HepG2 (cell line): ENCODE measurements around the gene PCYT2. TPM values are rescaled to one million over a fixed set of nuclear protein-coding genes. Genes with fewer than 3 reads are reported as not detected.
A peak's percentile ranks its signal among the peaks of the same experiment; 100 is the strongest.

Experiments
- AKAP8 ChIP-seq: sonication (generic); formaldehyde crosslinking; IDR thresholded peaks from 2 replicates; pipeline ENCODE4 v1.5.1; 2020; ENCODE audit warnings: mild to moderate bottlenecking, missing genetic modification reagents
- BCLAF1 ChIP-seq: fragments of 450-650 bp; IDR thresholded peaks from 2 replicates; pipeline ENCODE4 v1.6.1; 2017; ENCODE audit warnings: mild to moderate bottlenecking
- IRF1 ChIP-seq: sonication (generic); formaldehyde crosslinking; IDR thresholded peaks from 2 replicates; pipeline ENCODE4 v1.4.0; 2020; ENCODE audit warnings: low read depth, mild to moderate bottlenecking, missing genetic modification reagents
- KAT7 ChIP-seq: IDR thresholded peaks from 2 replicates; pipeline ENCODE4 v1.6.1; 2018; ENCODE audit warnings: borderline replicate concordance, missing compliant biosample characterization
- MEIS1 ChIP-seq: sonication (generic); formaldehyde crosslinking; IDR thresholded peaks from 2 replicates; pipeline ENCODE4 v1.9.0; 2021; ENCODE audit warnings: mild to moderate bottlenecking, missing genetic modification reagents, moderate library complexity, borderline replicate concordance
- MZF1 ChIP-seq: sonication (generic); formaldehyde crosslinking; IDR thresholded peaks from 2 replicates; pipeline ENCODE4 v1.8.1; 2023; ENCODE audit warnings: mild to moderate bottlenecking, missing genetic modification reagents, borderline replicate concordance
- PAF1 ChIP-seq: IDR thresholded peaks from 2 replicates; pipeline ENCODE4 v1.6.1; 2016; ENCODE audit warnings: missing genetic modification reagents, missing compliant biosample characterization
- POLR2AphosphoS5 ChIP-seq: IDR thresholded peaks from 2 replicates; pipeline ENCODE4 v1.6.1; 2012; ENCODE audit warnings: low read depth, low read length
- RBM39 ChIP-seq: fragments of 200-400 bp; formaldehyde crosslinking; IDR thresholded peaks from one replicate; pipeline ENCODE4 v1.6.1; 2018; ENCODE audit warnings: antibody characterized with exemption, mild to moderate bottlenecking, low read depth, low read length; ENCODE audit not compliant: poor library complexity, severe bottlenecking
- SAP130 ChIP-seq: IDR thresholded peaks from 2 replicates; pipeline ENCODE4 v1.6.1; 2016; ENCODE audit warnings: low read depth
- ZFP82 ChIP-seq: sonication (generic); formaldehyde crosslinking; IDR thresholded peaks from 2 replicates; pipeline ENCODE4 v1.5.1; 2020; ENCODE audit warnings: mild to moderate bottlenecking, missing genetic modification reagents, borderline replicate concordance
- ZNF350 ChIP-seq: sonication (generic); formaldehyde crosslinking; IDR thresholded peaks from 2 replicates; pipeline ENCODE4 v1.4.0; 2020; ENCODE audit warnings: mild to moderate bottlenecking, low read depth, missing genetic modification reagents, borderline replicate concordance
- ZNF446 ChIP-seq: sonication (generic); formaldehyde crosslinking; IDR thresholded peaks from 2 replicates; pipeline ENCODE4 v1.5.0; 2020; ENCODE audit warnings: mild to moderate bottlenecking, missing genetic modification reagents
- ZNF567 ChIP-seq: sonication (generic); formaldehyde crosslinking; IDR thresholded peaks from 2 replicates; pipeline ENCODE4 v1.8.1; 2023; ENCODE audit warnings: mild to moderate bottlenecking, missing genetic modification reagents, borderline replicate concordance
- ZNF652 ChIP-seq: IDR thresholded peaks from 2 replicates; pipeline ENCODE4 v1.6.1; 2016; ENCODE audit warnings: low read depth, borderline replicate concordance
- ZNF768 ChIP-seq: sonication (generic); formaldehyde crosslinking; IDR thresholded peaks from 2 replicates; pipeline ENCODE4 v1.4.0; 2020; ENCODE audit warnings: missing genetic modification reagents
- ZNF772 ChIP-seq: sonication (generic); formaldehyde crosslinking; IDR thresholded peaks from 2 replicates; pipeline ENCODE4 v1.5.0; 2020; ENCODE audit warnings: mild to moderate bottlenecking, missing genetic modification reagents
- ZNF773 ChIP-seq: sonication (generic); formaldehyde crosslinking; IDR thresholded peaks from 2 replicates; pipeline ENCODE4 v1.4.0; 2020; ENCODE audit warnings: missing genetic modification reagents, borderline replicate concordance
- polyA plus RNA-seq, 8 experiments: library from polyadenylated mRNA; depleted of rRNA in 3 of 8; stranded (reverse) in 7 of 8; unstranded in 1 of 8; fragments of >200 nt; fragmentation: Illumina TruSeq in 4 of 8; extraction: Trizol in 4 of 8; gene quantifications; 2 replicates each; pipeline versions ENCODE4 v1.2.1 to v1.2.3, GENCODE V29; 2011 to 2016; ENCODE audit warnings: low read depth in 4 of 8, missing spikeins in 1 of 8, mixed read lengths in 1 of 8; ENCODE audit not compliant: insufficient read depth in 1 of 8
- total RNA-seq, 5 experiments: library from RNA; depleted of rRNA; stranded (reverse); fragments of >200 nt; fragmentation: Illumina TruSeq; extraction: Trizol; gene quantifications; 2 replicates each; pipeline ENCODE4 v1.2.3, GENCODE V29; 2016; ENCODE audit warnings: low read depth in 1 of 5
- TF ChIP-seq, protein P1 (sequence below): sonication (generic); formaldehyde crosslinking; IDR thresholded peaks from 2 replicates; pipeline ENCODE4 v1.4.0; 2020; ENCODE audit warnings: missing genetic modification reagents, borderline replicate concordance
- TF ChIP-seq, protein P2 (sequence below): sonication (generic); formaldehyde crosslinking; conservative IDR thresholded peaks from 2 replicates; pipeline ENCODE4 v1.4.0; 2020; ENCODE audit warnings: mild to moderate bottlenecking, missing genetic modification reagents, moderate library complexity

PCYT2 gene
- total and polyA plus RNA-seq, 2 of the 13 experiments (the other 11 are each of a cell fraction or from before 2014, with no cell fraction given), result 147 to 297 TPM

DNA sequence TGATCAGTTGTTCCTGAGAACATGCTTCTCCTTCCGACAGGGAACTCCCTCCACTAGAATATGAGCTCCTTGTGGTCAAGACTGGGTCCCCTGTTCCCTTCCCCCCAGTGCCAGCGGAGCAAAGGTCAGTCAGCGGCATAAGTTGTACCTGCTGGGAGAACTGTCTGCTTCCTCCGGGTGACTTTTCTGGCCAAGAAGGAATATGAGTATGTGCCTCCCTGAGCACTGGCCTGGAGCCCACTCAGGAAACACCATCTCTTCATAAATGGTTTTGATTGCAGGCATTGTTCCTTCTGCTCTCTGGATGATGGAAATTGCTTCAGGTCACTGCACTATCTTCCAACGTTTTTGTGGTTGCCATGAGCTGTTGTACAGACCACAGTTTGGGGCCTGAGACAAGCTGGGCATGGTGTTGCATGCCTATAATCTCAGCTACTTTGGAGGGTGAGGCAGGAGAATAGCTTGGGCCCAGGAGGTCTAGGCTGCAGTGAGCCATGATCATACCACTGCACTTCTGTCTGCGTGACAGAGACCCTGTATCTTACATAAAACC, 48.0 kb downstream of the PCYT2 start (continued):
- TF ChIP-seq BCLAF1 (no peak), ZNF768 (CRISPR knock-in tag) (no peak), AKAP8 (no peak), ZNF652 (CRISPR knock-in tag) (no peak), KAT7 (CRISPR knock-in tag) (no peak), ZNF567 (CRISPR knock-in tag) (0 out of 2 replicates have a peak, but pooled peaks have one; percentile 35), ZNF446 (CRISPR knock-in tag) (peak; percentile 67; the same call in 1 of the 2 replicates), ZFP82 (CRISPR knock-in tag) (0 out of 2 replicates have a peak, but pooled peaks have one; percentile 27), ZNF772 (CRISPR knock-in tag) (no peak), PAF1 (CRISPR knock-in tag) (no peak), RBM39 (no peak), POLR2AphosphoS5 (no peak; the same call in 1 of the 2 replicates), ZNF773 (CRISPR knock-in tag) (no peak), SAP130 (no peak), ZNF350 (CRISPR knock-in tag) (0 out of 2 replicates have a peak, but pooled peaks have one; percentile 29), IRF1 (CRISPR knock-in tag) (no peak), MEIS1 (CRISPR knock-in tag) (no peak), MZF1 (CRISPR knock-in tag) (no peak)
- TF ChIP-seq, protein P1, sequence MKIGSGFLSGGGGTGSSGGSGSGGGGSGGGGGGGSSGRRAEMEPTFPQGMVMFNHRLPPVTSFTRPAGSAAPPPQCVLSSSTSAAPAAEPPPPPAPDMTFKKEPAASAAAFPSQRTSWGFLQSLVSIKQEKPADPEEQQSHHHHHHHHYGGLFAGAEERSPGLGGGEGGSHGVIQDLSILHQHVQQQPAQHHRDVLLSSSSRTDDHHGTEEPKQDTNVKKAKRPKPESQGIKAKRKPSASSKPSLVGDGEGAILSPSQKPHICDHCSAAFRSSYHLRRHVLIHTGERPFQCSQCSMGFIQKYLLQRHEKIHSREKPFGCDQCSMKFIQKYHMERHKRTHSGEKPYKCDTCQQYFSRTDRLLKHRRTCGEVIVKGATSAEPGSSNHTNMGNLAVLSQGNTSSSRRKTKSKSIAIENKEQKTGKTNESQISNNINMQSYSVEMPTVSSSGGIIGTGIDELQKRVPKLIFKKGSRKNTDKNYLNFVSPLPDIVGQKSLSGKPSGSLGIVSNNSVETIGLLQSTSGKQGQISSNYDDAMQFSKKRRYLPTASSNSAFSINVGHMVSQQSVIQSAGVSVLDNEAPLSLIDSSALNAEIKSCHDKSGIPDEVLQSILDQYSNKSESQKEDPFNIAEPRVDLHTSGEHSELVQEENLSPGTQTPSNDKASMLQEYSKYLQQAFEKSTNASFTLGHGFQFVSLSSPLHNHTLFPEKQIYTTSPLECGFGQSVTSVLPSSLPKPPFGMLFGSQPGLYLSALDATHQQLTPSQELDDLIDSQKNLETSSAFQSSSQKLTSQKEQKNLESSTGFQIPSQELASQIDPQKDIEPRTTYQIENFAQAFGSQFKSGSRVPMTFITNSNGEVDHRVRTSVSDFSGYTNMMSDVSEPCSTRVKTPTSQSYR (CRISPR knock-in tag), result peak; percentile 80; the same call in 1 of the 2 replicates
- TF ChIP-seq, protein P2, sequence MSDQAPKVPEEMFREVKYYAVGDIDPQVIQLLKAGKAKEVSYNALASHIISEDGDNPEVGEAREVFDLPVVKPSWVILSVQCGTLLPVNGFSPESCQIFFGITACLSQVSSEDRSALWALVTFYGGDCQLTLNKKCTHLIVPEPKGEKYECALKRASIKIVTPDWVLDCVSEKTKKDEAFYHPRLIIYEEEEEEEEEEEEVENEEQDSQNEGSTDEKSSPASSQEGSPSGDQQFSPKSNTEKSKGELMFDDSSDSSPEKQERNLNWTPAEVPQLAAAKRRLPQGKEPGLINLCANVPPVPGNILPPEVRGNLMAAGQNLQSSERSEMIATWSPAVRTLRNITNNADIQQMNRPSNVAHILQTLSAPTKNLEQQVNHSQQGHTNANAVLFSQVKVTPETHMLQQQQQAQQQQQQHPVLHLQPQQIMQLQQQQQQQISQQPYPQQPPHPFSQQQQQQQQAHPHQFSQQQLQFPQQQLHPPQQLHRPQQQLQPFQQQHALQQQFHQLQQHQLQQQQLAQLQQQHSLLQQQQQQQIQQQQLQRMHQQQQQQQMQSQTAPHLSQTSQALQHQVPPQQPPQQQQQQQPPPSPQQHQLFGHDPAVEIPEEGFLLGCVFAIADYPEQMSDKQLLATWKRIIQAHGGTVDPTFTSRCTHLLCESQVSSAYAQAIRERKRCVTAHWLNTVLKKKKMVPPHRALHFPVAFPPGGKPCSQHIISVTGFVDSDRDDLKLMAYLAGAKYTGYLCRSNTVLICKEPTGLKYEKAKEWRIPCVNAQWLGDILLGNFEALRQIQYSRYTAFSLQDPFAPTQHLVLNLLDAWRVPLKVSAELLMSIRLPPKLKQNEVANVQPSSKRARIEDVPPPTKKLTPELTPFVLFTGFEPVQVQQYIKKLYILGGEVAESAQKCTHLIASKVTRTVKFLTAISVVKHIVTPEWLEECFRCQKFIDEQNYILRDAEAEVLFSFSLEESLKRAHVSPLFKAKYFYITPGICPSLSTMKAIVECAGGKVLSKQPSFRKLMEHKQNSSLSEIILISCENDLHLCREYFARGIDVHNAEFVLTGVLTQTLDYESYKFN (CRISPR knock-in tag), result peak; percentile 44
